ENCODE results near the gene ATP6V1G2.
"Not testable (repeated sequence)": the region's sequence is repeated elsewhere in the genome, so short reads cannot be mapped to it uniquely, and the experiment has no call there.

The ATP6V1G2 gene

GRCh38 chr6:31557443-31558317 is 11.3 kb upstream of the ATP6V1G2 start:
- no peak for DNase-seq (ENCODE audit: extremely low read depth, low read depth)
- no peak for TF ChIP-seq CTCF (IDR thresholded peaks at IDR 0.05; ENCODE audit: low read depth, low read length)

- no peak for TF ChIP-seq CTCF (IDR thresholded peaks at IDR 0.05; ENCODE audit: low read depth, low read length)
- DNase-seq (ENCODE audit: extremely low read depth, low read depth), result no peak
These were observed 9.9 kb upstream of the ATP6V1G2 start for GRCh38 chr6:31556307-31556706.

GRCh38 chr6:31551371-31551770 is 5.0 kb upstream of the ATP6V1G2 start:
- DNase-seq (ENCODE audit: extremely low read depth, low read depth), result not testable (repeated sequence)
- TF ChIP-seq CTCF (IDR thresholded peaks at IDR 0.05; ENCODE audit: low read depth, low read length), result peak; percentile 13

GRCh38 chr6:31548544-31548873 is 2.1 kb upstream of the ATP6V1G2 start:
- no peak for TF ChIP-seq CTCF (IDR thresholded peaks at IDR 0.05; ENCODE audit: low read depth, low read length)
- DNase-seq (ENCODE audit: extremely low read depth, low read depth), result no peak

- no peak for DNase-seq (ENCODE audit: extremely low read depth, low read depth)
- no peak for TF ChIP-seq CTCF (IDR thresholded peaks at IDR 0.05; ENCODE audit: low read depth, low read length)
These were observed 1.5 kb upstream of the ATP6V1G2 start for GRCh38 chr6:31547727-31548543.

- no peak for TF ChIP-seq CTCF (IDR thresholded peaks at IDR 0.05; ENCODE audit: low read depth, low read length)
- DNase-seq (ENCODE audit: extremely low read depth, low read depth), result peak; percentile 95
These were observed 734 bp upstream of the ATP6V1G2 start, which contains the start of gene NFKBIL1 for GRCh38 chr6:31546958-31547726. TSS of gene NFKBIL1 (plus strand) at chr6:31547608. CDS start at chr6:31547695, 87 bp downstream.

All from AG09319 (cell line).